HepG2 (cell line): ENCODE measurements around the gene CTIF. TPM values are rescaled to one million over a fixed set of nuclear protein-coding genes. Genes with fewer than 3 reads are reported as not detected.

Experiments
- ATAC-seq: fragments of 200-7000 bp; cut with Tn5 transposase; 3 replicates; pipeline ENCODE4 v1.9.1; 2020; ENCODE audit warnings: mild to moderate bottlenecking, moderate library complexity
- BruUV-seq: library from RNA; stranded (reverse); fragments of 400-500 nt; replicated peaks from 2 replicates; lab custom pipeline; 2021; lab: Mats Ljungman, UMichigan
- CTCF ChIA-PET: fragments of 300-600 bp; formaldehyde crosslinking; extraction: SDS; loops from one replicate; lab custom pipeline; 2021; ENCODE audit warnings: low total read pairs, inconsistent platforms, low intra/inter-chr PET ratio; lab: Yijun Ruan, JAX
- POLR2A ChIA-PET: fragments of 350-600 bp; sonication (Branson Sonifier 250); formaldehyde crosslinking; loops from one replicate; lab custom pipeline; 2020; ENCODE audit warnings: antibody characterized with exemption, inconsistent platforms; lab: Yijun Ruan, JAX
- DNase-seq: peaks from one replicate; pipeline ENCODE4 v3.0.0-alpha.2; 2015; ENCODE audit warnings: low spot score
- FAIRE-seq: peaks from 3 replicates; lab custom pipeline; 2011; peaks lifted over from hg19 to GRCh38; lab: Jason Lieb, UNC
- H2AFZ ChIP-seq: one replicate; pipeline ENCODE4 v1.6.1; 2011; ENCODE audit warnings: low read length, inconsistent platforms
- H3K27ac ChIP-seq: fragments of 300-600 bp; 3 replicates; pipeline ENCODE4 v1.8.0; 2011; ENCODE audit warnings: mixed run types, mild to moderate bottlenecking, mixed read lengths, low read length, inconsistent platforms; ENCODE audit not compliant: insufficient read depth; ENCODE audit errors: extremely low read length
- H3K27me3 ChIP-seq, 2 experiments: fragments of 200-600 bp in 1 of 2; 2 replicates in 1 of 2; 3 replicates in 1 of 2; pipeline versions ENCODE4 v1.6.0 to v1.8.0; 2011; ENCODE audit warnings: low read length in 2 of 2, mild to moderate bottlenecking in 2 of 2, moderate library complexity in 2 of 2, inconsistent platforms in 1 of 2; ENCODE audit not compliant: insufficient read depth in 2 of 2, control insufficient read depth in 1 of 2
- H3K36me3 ChIP-seq, 2 experiments: fragments of 200-600 bp in 1 of 2; replicated peaks in 1 of 2; 2 replicates in 1 of 2; 3 replicates in 1 of 2; pipeline versions ENCODE4 v1.5.1 to v1.8.0; 2011; ENCODE audit warnings: low read length in 2 of 2, inconsistent platforms in 1 of 2; ENCODE audit not compliant: insufficient read depth in 2 of 2, control insufficient read depth in 1 of 2
- H3K4me1 ChIP-seq: 2 replicates; pipeline ENCODE4 v1.5.1; 2012; ENCODE audit warnings: low read length, inconsistent platforms; ENCODE audit not compliant: insufficient read depth
- H3K4me2 ChIP-seq: 2 replicates; pipeline ENCODE4 v1.6.0; 2011; ENCODE audit warnings: low read depth, low read length, inconsistent platforms
- H3K4me3 ChIP-seq, 3 experiments: fragments of 200-600 bp in 1 of 3; sonication (generic), shearing (Covaris generic) in 1 of 3; replicated peaks in 1 of 3; 2 replicates each; pipeline ENCODE4 v1.5.1; 2011 to 2016; ENCODE audit warnings: low read length in 3 of 3, inconsistent platforms in 2 of 3, low read depth in 2 of 3, mild to moderate bottlenecking in 2 of 3, control low read depth in 1 of 3, mixed read lengths in 1 of 3; ENCODE audit not compliant: insufficient read depth in 1 of 3
- H3K79me2 ChIP-seq: one replicate; pipeline ENCODE4 v1.6.1; 2011; ENCODE audit warnings: low read length, inconsistent platforms; ENCODE audit not compliant: insufficient read depth
- H3K9ac ChIP-seq: 2 replicates; pipeline ENCODE4 v1.6.0; 2011; ENCODE audit warnings: mild to moderate bottlenecking, low read depth, low read length, inconsistent platforms; ENCODE audit not compliant: insufficient read depth
- H3K9me3 ChIP-seq: 2 replicates; pipeline ENCODE4 v1.5.1; 2012; ENCODE audit warnings: mild to moderate bottlenecking, low read length
- H4K20me1 ChIP-seq: 2 replicates; pipeline ENCODE4 v1.6.0; 2011; ENCODE audit warnings: inconsistent platforms, mild to moderate bottlenecking, low read length, moderate library complexity; ENCODE audit not compliant: insufficient read depth
- AGO1 ChIP-seq: fragments of 200-400 bp; formaldehyde crosslinking; IDR thresholded peaks from 2 replicates; pipeline ENCODE4 v1.6.1; 2017; ENCODE audit warnings: mild to moderate bottlenecking, low read depth, low read length, moderate library complexity; ENCODE audit not compliant: poor library complexity, severe bottlenecking
- AGO2 ChIP-seq: fragments of 200-400 bp; formaldehyde crosslinking; optimal IDR thresholded peaks from 2 replicates; pipeline ENCODE3; 2017; ENCODE audit warnings: mild to moderate bottlenecking, low read depth, low read length, moderate library complexity
- ATF4 ChIP-seq, 2 experiments: fragments of 450-650 bp in 1 of 2; sonication (generic) in 1 of 2; formaldehyde crosslinking; IDR thresholded peaks; 2 replicates each; pipeline versions ENCODE4 v1.5.0 to v1.8.0; 2020 to 2022; ENCODE audit warnings: mild to moderate bottlenecking in 1 of 2, missing genetic modification reagents in 1 of 2
- CENPT ChIP-seq: sonication (generic); formaldehyde crosslinking; IDR thresholded peaks from 2 replicates; pipeline ENCODE4 v1.8.0; 2022; ENCODE audit warnings: low read depth, mild to moderate bottlenecking, moderate library complexity, missing genetic modification reagents
- NR0B2 ChIP-seq: sonication (generic); formaldehyde crosslinking; IDR thresholded peaks from 2 replicates; pipeline ENCODE4 v1.4.0; 2020; ENCODE audit warnings: mild to moderate bottlenecking, missing genetic modification reagents
- NR1H2 ChIP-seq: sonication (generic); formaldehyde crosslinking; IDR thresholded peaks from 2 replicates; pipeline ENCODE4 v1.8.1; 2022; ENCODE audit warnings: low read depth, missing genetic modification reagents, borderline replicate concordance
- RFX1 ChIP-seq: fragments of 450-650 bp; IDR thresholded peaks from 2 replicates; pipeline ENCODE4 v1.6.1; 2017
- SNAI1 ChIP-seq: sonication (generic); formaldehyde crosslinking; IDR thresholded peaks from 2 replicates; pipeline ENCODE4 v1.5.0; 2020; ENCODE audit warnings: mild to moderate bottlenecking, missing genetic modification reagents, borderline replicate concordance
- TBP ChIP-seq: sonication (generic); formaldehyde crosslinking; IDR thresholded peaks from 2 replicates; pipeline ENCODE4 v1.5.0; 2020; ENCODE audit warnings: missing genetic modification reagents
- ZBTB21 ChIP-seq: sonication (generic); formaldehyde crosslinking; IDR thresholded peaks from 2 replicates; pipeline ENCODE4 v1.4.0; 2020; ENCODE audit warnings: missing genetic modification reagents
- ZNF251 ChIP-seq: sonication (generic); formaldehyde crosslinking; IDR thresholded peaks from 2 replicates; pipeline ENCODE4 v1.9.0; 2021; ENCODE audit warnings: mild to moderate bottlenecking, missing genetic modification reagents
- ZNF335 ChIP-seq: sonication (generic); formaldehyde crosslinking; IDR thresholded peaks from 2 replicates; pipeline ENCODE4 v1.4.0; 2020; ENCODE audit warnings: missing genetic modification reagents
- ZNF660 ChIP-seq: sonication (generic); formaldehyde crosslinking; IDR thresholded peaks from 2 replicates; pipeline ENCODE4 v1.5.1; 2020; ENCODE audit warnings: mild to moderate bottlenecking, low read depth, missing genetic modification reagents, borderline replicate concordance
- ZNF672 ChIP-seq: sonication (generic); formaldehyde crosslinking; IDR thresholded peaks from 2 replicates; pipeline ENCODE4 v1.8.1; 2022; ENCODE audit warnings: missing genetic modification reagents
- ZSCAN22 ChIP-seq: sonication (generic); formaldehyde crosslinking; IDR thresholded peaks from 2 replicates; pipeline ENCODE4 v1.4.0; 2020; ENCODE audit warnings: mild to moderate bottlenecking, missing genetic modification reagents
- WGBS: methylation state at CpG from one replicate; pipeline ENCODE4 v1.1.6; 2017; ENCODE audit warnings: low lambda C conversion rate; 5-methylcytosine and 5-hydroxymethylcytosine counted together
- in situ Hi-C: cut with HindIII; loops from 2 replicates; pipeline ENCODE4 v1.10.0; 2017; ENCODE audit warnings: low pct_unique_long_range_greater_than_20kb; ENCODE audit not compliant: extremely low pct_ligation_motif_present
- intact Hi-C: fragments of 100-400 bp; cut with micrococcal nuclease; formaldehyde crosslinking; loops from one replicate; pipeline ENCODE4 v1.10.0; 2022; ENCODE audit not compliant: unreplicated experiment
- polyA plus RNA-seq, 8 experiments: library from polyadenylated mRNA; depleted of rRNA in 3 of 8; stranded (reverse) in 7 of 8; unstranded in 1 of 8; fragments of >200 nt; fragmentation: Illumina TruSeq in 4 of 8; extraction: Trizol in 4 of 8; gene quantifications; 2 replicates each; pipeline versions ENCODE4 v1.2.1 to v1.2.3, GENCODE V29; 2011 to 2016; ENCODE audit warnings: low read depth in 4 of 8, missing spikeins in 1 of 8, mixed read lengths in 1 of 8; ENCODE audit not compliant: insufficient read depth in 1 of 8
- total RNA-seq, 5 experiments: library from RNA; depleted of rRNA; stranded (reverse); fragments of >200 nt; fragmentation: Illumina TruSeq; extraction: Trizol; gene quantifications; 2 replicates each; pipeline ENCODE4 v1.2.3, GENCODE V29; 2016; ENCODE audit warnings: low read depth in 1 of 5
- TF ChIP-seq, protein P1 (sequence below): sonication (generic); formaldehyde crosslinking; IDR thresholded peaks from 2 replicates; pipeline ENCODE4 v1.4.0; 2020; ENCODE audit warnings: missing genetic modification reagents
- TF ChIP-seq, protein P2 (sequence below): sonication (generic); formaldehyde crosslinking; conservative IDR thresholded peaks from 2 replicates; pipeline ENCODE4 v1.5.0; 2020; ENCODE audit warnings: missing genetic modification reagents
- TF ChIP-seq, protein P3 (sequence below): sonication (generic); formaldehyde crosslinking; IDR thresholded peaks from 2 replicates; pipeline ENCODE4 v1.8.0; 2022; ENCODE audit warnings: mild to moderate bottlenecking, missing genetic modification reagents, borderline replicate concordance

Gene CTIF
- total and polyA plus RNA-seq, 2 of the 13 experiments (the other 11 are each of a cell fraction or from before 2014, with no cell fraction given) = 18.2 to 28.0 TPM

DNA sequence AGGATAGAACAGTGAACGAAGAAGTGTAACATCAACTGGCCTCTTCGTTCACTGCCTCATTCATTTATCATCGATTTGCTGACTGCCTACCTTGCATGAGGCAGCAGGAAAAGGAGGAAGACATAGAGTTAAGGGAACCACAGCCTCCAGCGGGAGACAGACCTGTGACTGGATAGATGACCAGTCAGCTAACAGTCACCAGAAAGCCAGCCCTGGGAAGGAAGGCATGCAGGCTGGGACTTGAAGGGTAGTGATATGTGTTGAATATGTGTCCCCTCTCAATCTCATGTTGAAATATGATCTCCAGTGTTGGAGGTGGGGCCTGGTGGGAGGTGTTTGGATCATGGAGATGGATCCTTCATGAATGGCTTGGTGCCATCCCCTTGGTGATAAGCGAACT lies 58.3 kb downstream of the CTIF start (continued):
- no peak for TF ChIP-seq AGO1
- no peak for TF ChIP-seq ZNF672 (CRISPR knock-in tag)
- no peak for TF ChIP-seq NR0B2 (CRISPR knock-in tag)
- TF ChIP-seq NR1H2 (CRISPR knock-in tag) = no peak
- TF ChIP-seq CENPT (CRISPR knock-in tag) = no peak
- no peak for TF ChIP-seq AGO2
- TF ChIP-seq TBP (CRISPR knock-in tag) = no peak
- TF ChIP-seq ZNF335 (CRISPR knock-in tag) = no peak
- TF ChIP-seq RFX1 = no peak
- no peak for TF ChIP-seq ZNF251

DNA sequence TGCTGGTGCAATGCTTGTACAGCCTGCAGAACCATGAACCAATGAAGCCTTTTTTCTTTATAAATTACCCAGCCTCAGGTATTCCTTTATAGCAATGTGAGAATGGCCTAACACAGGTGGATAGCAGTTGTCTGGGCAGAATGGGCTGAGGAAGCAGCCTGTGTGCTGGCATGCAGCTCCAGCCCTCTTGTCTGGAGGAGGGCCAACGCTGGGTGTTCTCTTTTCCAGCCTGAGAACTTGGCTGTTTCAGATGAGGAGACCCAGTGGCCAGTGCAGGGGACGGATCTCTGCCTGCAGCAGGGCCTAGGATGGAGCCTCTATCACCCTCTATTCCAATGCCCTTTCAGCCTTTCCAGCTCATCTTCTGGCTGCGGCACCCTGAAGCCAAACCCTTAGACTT lies 58.8 kb downstream of the CTIF start:
- H4K20me1 ChIP-seq = no peaks in the 10 kb centered on the region
- in situ Hi-C loops = no loop called here
- TF ChIP-seq, protein P1, sequence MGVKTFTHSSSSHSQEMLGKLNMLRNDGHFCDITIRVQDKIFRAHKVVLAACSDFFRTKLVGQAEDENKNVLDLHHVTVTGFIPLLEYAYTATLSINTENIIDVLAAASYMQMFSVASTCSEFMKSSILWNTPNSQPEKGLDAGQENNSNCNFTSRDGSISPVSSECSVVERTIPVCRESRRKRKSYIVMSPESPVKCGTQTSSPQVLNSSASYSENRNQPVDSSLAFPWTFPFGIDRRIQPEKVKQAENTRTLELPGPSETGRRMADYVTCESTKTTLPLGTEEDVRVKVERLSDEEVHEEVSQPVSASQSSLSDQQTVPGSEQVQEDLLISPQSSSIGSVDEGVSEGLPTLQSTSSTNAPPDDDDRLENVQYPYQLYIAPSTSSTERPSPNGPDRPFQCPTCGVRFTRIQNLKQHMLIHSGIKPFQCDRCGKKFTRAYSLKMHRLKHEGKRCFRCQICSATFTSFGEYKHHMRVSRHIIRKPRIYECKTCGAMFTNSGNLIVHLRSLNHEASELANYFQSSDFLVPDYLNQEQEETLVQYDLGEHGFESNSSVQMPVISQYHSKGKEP (CRISPR knock-in tag) = no peak
- TF ChIP-seq, protein P2, sequence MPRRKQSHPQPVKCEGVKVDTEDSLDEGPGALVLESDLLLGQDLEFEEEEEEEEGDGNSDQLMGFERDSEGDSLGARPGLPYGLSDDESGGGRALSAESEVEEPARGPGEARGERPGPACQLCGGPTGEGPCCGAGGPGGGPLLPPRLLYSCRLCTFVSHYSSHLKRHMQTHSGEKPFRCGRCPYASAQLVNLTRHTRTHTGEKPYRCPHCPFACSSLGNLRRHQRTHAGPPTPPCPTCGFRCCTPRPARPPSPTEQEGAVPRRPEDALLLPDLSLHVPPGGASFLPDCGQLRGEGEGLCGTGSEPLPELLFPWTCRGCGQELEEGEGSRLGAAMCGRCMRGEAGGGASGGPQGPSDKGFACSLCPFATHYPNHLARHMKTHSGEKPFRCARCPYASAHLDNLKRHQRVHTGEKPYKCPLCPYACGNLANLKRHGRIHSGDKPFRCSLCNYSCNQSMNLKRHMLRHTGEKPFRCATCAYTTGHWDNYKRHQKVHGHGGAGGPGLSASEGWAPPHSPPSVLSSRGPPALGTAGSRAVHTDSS = no peak
- TF ChIP-seq SNAI1 (CRISPR knock-in tag) (no peak), ATF4 (CRISPR knock-in tag; IDR thresholded peaks at IDR 0.05) (no peak), ZNF660 (CRISPR knock-in tag) (no peak), ZBTB21 (no peak), ZSCAN22 (CRISPR knock-in tag) (no peak)
- TF ChIP-seq, protein P3, sequence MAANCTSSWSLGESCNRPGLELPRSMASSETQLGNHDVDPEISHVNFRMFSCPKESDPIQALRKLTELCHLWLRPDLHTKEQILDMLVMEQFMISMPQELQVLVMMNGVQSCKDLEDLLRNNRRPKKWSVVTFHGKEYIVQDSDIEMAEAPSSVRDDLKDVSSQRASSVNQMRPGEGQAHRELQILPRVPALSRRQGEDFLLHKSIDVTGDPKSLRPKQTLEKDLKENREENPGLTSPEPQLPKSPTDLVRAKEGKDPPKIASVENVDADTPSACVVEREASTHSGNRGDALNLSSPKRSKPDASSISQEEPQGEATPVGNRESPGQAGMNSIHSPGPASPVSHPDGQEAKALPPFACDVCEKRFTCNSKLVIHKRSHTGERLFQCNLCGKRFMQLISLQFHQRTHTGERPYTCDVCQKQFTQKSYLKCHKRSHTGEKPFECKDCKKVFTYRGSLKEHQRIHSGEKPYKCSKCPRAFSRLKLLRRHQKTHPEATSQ (CRISPR knock-in tag) = no peak

More for the DNA sequence above, 58.8 kb downstream of the CTIF start:
- no peaks in the 10 kb centered on the region for H3K27me3 ChIP-seq
- no peak overlapping the region for H3K4me2 ChIP-seq
- no peak overlapping the region for H3K9ac ChIP-seq
- no peaks in the 10 kb centered on the region for H3K4me1 ChIP-seq
- ChIA-PET POLR2A (no interaction called here), CTCF (no interaction called here)
- no peaks in the 10 kb centered on the region for H3K9me3 ChIP-seq
- H3K36me3 ChIP-seq = peaks cover 4 to 10% of the 10 kb centered on the region in 2 experiments; a peak in 4 of 5 replicates
- no peak overlapping the region for H2AFZ ChIP-seq
- H3K79me2 ChIP-seq = peaks cover 8% of the 10 kb centered on the region
- DNase-seq = no peak
- H3K27ac ChIP-seq = no peak overlapping the region
- 100% methylated on average over 3 of the region's 3 CpGs for WGBS
- intact Hi-C loops = no loop called here
- no peak for FAIRE-seq
- no TSS peak for BruUV-seq
- ATAC-seq = no peak
- no peak overlapping the region for H3K4me3 ChIP-seq
